Liver (tissue), 9 donors: ENCODE measurements around the gene VAPB. TPM values are rescaled to one million over a fixed set of nuclear protein-coding genes. Genes with fewer than 3 reads are reported as not detected.

Source experiments
- DNase-seq: peaks from one replicate; pipeline ENCODE4 v3.0.0-alpha.2; 2017; ENCODE audit warnings: low spot score
- H3K27ac ChIP-seq, 2 donors: one replicate each; pipeline ENCODE4 v1.7.0; 2013; ENCODE audit warnings: inconsistent platforms in 2 of 2, low read length in 2 of 2, control low read depth in 1 of 2, low read depth in 1 of 2, mild to moderate bottlenecking in 1 of 2
- H3K27me3 ChIP-seq, 4 donors: one replicate each; pipeline versions ENCODE4 v1.6.1 to v1.7.0; 2013; ENCODE audit warnings: low read length in 3 of 4, inconsistent platforms in 1 of 4, mild to moderate bottlenecking in 1 of 4, moderate library complexity in 1 of 4; ENCODE audit not compliant: control insufficient read depth in 4 of 4, insufficient read depth in 4 of 4
- H3K36me3 ChIP-seq, 4 donors: one replicate each; pipeline versions ENCODE4 v1.6.1 to v1.7.0; 2013; ENCODE audit warnings: low read length in 3 of 4, mild to moderate bottlenecking in 3 of 4, low read depth in 1 of 4, moderate library complexity in 1 of 4; ENCODE audit not compliant: control insufficient read depth in 4 of 4, insufficient read depth in 3 of 4
- H3K4me1 ChIP-seq, 4 donors: one replicate each; pipeline versions ENCODE4 v1.6.1 to v1.7.0; 2013; ENCODE audit warnings: low read length in 3 of 4, mild to moderate bottlenecking in 3 of 4, moderate library complexity in 1 of 4; ENCODE audit not compliant: control insufficient read depth in 4 of 4, insufficient read depth in 4 of 4
- H3K4me3 ChIP-seq, 3 donors: one replicate each; pipeline versions ENCODE4 v1.6.1 to v1.7.0; 2013; ENCODE audit warnings: low read length in 3 of 3, control low read depth in 1 of 3, low read depth in 1 of 3, mild to moderate bottlenecking in 1 of 3
- H3K9ac ChIP-seq, 2 donors: one replicate each; pipeline ENCODE4 v1.7.0; 2013; ENCODE audit warnings: low read length in 2 of 2, mild to moderate bottlenecking in 2 of 2, moderate library complexity in 2 of 2, control low read depth in 1 of 2, low read depth in 1 of 2
- H3K9me3 ChIP-seq, 4 donors: one replicate each; pipeline versions ENCODE4 v1.6.1 to v1.7.0; 2013; ENCODE audit warnings: low read length in 3 of 4; ENCODE audit not compliant: control insufficient read depth in 4 of 4
- CTCF ChIP-seq: fragments of 150-350 bp; IDR thresholded peaks from 2 replicates; pipeline ENCODE4 v1.5.1; 2017; ENCODE audit warnings: improper control_type of control experiment, low read depth, low read length; ENCODE audit not compliant: missing input control
- EGR1 ChIP-seq, 2 donors: IDR thresholded peaks; 2 replicates each; pipeline ENCODE4 v1.6.1; 2016 to 2018; ENCODE audit warnings: antibody characterized with exemption in 2 of 2, low read depth in 2 of 2
- FOXA1 ChIP-seq: IDR thresholded peaks from 2 replicates; pipeline ENCODE4 v1.6.1; 2016; ENCODE audit warnings: antibody characterized with exemption
- FOXA2 ChIP-seq: IDR thresholded peaks from 2 replicates; pipeline ENCODE4 v1.6.1; 2016; ENCODE audit warnings: antibody characterized with exemption
- HNF4A ChIP-seq, 2 donors: conservative IDR thresholded peaks; 2 replicates each; pipeline ENCODE4 v1.6.1; 2016; ENCODE audit warnings: antibody characterized with exemption in 2 of 2, mild to moderate bottlenecking in 2 of 2
- JUND ChIP-seq, 2 donors: IDR thresholded peaks; 2 replicates each; pipeline ENCODE4 v1.6.1; 2016; ENCODE audit warnings: antibody characterized with exemption in 2 of 2
- MAX ChIP-seq: IDR thresholded peaks from 2 replicates; pipeline ENCODE4 v1.6.1; 2016; ENCODE audit warnings: antibody characterized with exemption
- NR2F2 ChIP-seq: IDR thresholded peaks from 2 replicates; pipeline ENCODE4 v1.6.1; 2016; ENCODE audit warnings: antibody characterized with exemption
- RAD21 ChIP-seq, 2 donors: IDR thresholded peaks; 2 replicates each; pipeline ENCODE4 v1.6.1; 2016; ENCODE audit warnings: antibody characterized with exemption in 2 of 2, mild to moderate bottlenecking in 2 of 2
- REST ChIP-seq: IDR thresholded peaks from 2 replicates; pipeline ENCODE4 v1.6.1; 2016; ENCODE audit warnings: antibody characterized with exemption, mild to moderate bottlenecking
- RXRA ChIP-seq, 2 donors: IDR thresholded peaks; 2 replicates each; pipeline ENCODE4 v1.6.1; 2017 to 2018; ENCODE audit warnings: antibody characterized with exemption in 2 of 2, mild to moderate bottlenecking in 1 of 2
- SP1 ChIP-seq: IDR thresholded peaks from 2 replicates; pipeline ENCODE4 v1.6.1; 2018; ENCODE audit warnings: antibody characterized with exemption, mild to moderate bottlenecking
- TAF1 ChIP-seq: conservative IDR thresholded peaks from 2 replicates; pipeline ENCODE4 v1.6.1; 2016; ENCODE audit warnings: antibody characterized with exemption, mild to moderate bottlenecking
- YY1 ChIP-seq: IDR thresholded peaks from 2 replicates; pipeline ENCODE4 v1.6.1; 2016; ENCODE audit warnings: antibody characterized with exemption, mild to moderate bottlenecking
- ZBTB33 ChIP-seq: IDR thresholded peaks from 2 replicates; pipeline ENCODE4 v1.6.1; 2016; ENCODE audit warnings: antibody characterized with exemption
- WGBS: extraction: QIAGEN DNeasy Blood & Tissue Kit; methylation state at CpG from one replicate; pipeline ENCODE4 v1.1.7; 2013; 5-methylcytosine and 5-hydroxymethylcytosine counted together
- polyA plus RNA-seq, 2 donors: library from polyadenylated mRNA; stranded (reverse) in 1 of 2; unstranded in 1 of 2; fragments of 200-250 nt in 1 of 2; fragments of >200 nt in 1 of 2; fragmentation: Nextera tagmentation in 1 of 2; extraction: Ambion mirVana in 1 of 2; gene quantifications; one replicate each; pipeline versions ENCODE4 v1.2.1 to v1.2.3, GENCODE V29; 2013 to 2015
- total RNA-seq, 2 donors: library from RNA; depleted of rRNA; stranded (reverse); fragments of >200 nt; gene quantifications; one replicate each; pipeline ENCODE4 v1.2.3, GENCODE V29; 2014
- donor health status: healthy.
- donor health status: healthy.
- donor health status: healthy.
- donor health status: healthy.
- donor health status: healthy.

The VAPB gene
- total and polyA plus RNA-seq, 4 donors = 12.2 to 21.7 (median 18.5) TPM

- no peak overlapping the region for H3K9ac ChIP-seq
- 95% methylated on average over 5 of the region's 5 CpGs for WGBS
- no peak for DNase-seq
Observed at GRCh38 chr20:58384821-58385220, 4.2 kb upstream of the VAPB start.

GRCh38 chr20:58388028-58388601 lies 914 bp upstream of the VAPB start:
- no peaks in the 10 kb centered on the region for H3K9me3 ChIP-seq
- no peak for DNase-seq
- no peaks in the 10 kb centered on the region for H3K36me3 ChIP-seq
- H3K4me3 ChIP-seq = peak overlapping the region in 1 of 3 donors; percentile 73
- H3K9ac ChIP-seq = peak overlapping the region in 1 of 2 donors; percentile 96
- WGBS = 67% methylated on average over 4 of the region's 4 CpGs
- no peak overlapping the region for H3K27ac ChIP-seq
- no peaks in the 10 kb centered on the region for H3K27me3 ChIP-seq
- H3K4me1 ChIP-seq = peaks cover 2 to 19% (median 12%) of the 10 kb centered on the region in 4 donors
- TF ChIP-seq HNF4A (conservative IDR thresholded peaks at IDR 0.05) (no peak), ZBTB33 (no peak), REST (no peak), SP1 (no peak), YY1 (no peak), TAF1 (no peak), RAD21 (IDR thresholded peaks at IDR 0.05) (no peak)

More at GRCh38 chr20:58384821-58385220, 4.2 kb upstream of the VAPB start:
- no peak overlapping the region for H3K4me3 ChIP-seq
- H3K36me3 ChIP-seq = no peaks in the 10 kb centered on the region
- H3K27ac ChIP-seq = no peak overlapping the region
- no peaks in the 10 kb centered on the region for H3K27me3 ChIP-seq
- H3K9me3 ChIP-seq = peaks cover 0 to 3% (median 2%) of the 10 kb centered on the region in 4 donors
- H3K4me1 ChIP-seq = peaks cover 0 to 2% (median 1%) of the 10 kb centered on the region in 4 donors
- TF ChIP-seq FOXA2 = no peak
- TF ChIP-seq RXRA (IDR thresholded peaks at IDR 0.05) = no peak

GRCh38 chr20:58389324-58389967 lies 417 bp downstream of the VAPB start:
- no peak for DNase-seq
- H3K4me1 ChIP-seq = peaks cover 2 to 19% (median 12%) of the 10 kb centered on the region in 4 donors
- peak overlapping the region; percentile 70 to 73 for H3K9ac ChIP-seq
- peak overlapping the region; percentile 69 to 81 (median 70) for H3K4me3 ChIP-seq
- no peaks in the 10 kb centered on the region for H3K9me3 ChIP-seq
- no peaks in the 10 kb centered on the region for H3K27me3 ChIP-seq
- WGBS = under 1% methylated on average over 56 of the region's 56 CpGs
- H3K27ac ChIP-seq = peak overlapping the region; percentile 60 to 95
- H3K36me3 ChIP-seq = peaks cover 0 to 2% (median 0%) of the 10 kb centered on the region in 4 donors
- TF ChIP-seq EGR1 (IDR thresholded peaks at IDR 0.05; ENCODE audit: low read depth in 2 of 2) (no peak), HNF4A (conservative IDR thresholded peaks at IDR 0.05) (no peak), REST (no peak), FOXA2 (no peak), JUND (IDR thresholded peaks at IDR 0.05) (no peak), RXRA (IDR thresholded peaks at IDR 0.05) (no peak), NR2F2 (no peak), YY1 (no peak), MAX (no peak), CTCF (no peak), FOXA1 (no peak)
